ENCODE data around the gene FIBP. TPM values are rescaled to one million over a fixed set of nuclear protein-coding genes. Genes with fewer than 3 reads are reported as not detected.
"Not testable (repeated sequence)": the region's sequence is repeated elsewhere in the genome, so short reads cannot be mapped to it uniquely, and the experiment has no call there.

The FIBP gene
- total RNA-seq, 1 donor from 2014 or later: 110 TPM

DNA sequence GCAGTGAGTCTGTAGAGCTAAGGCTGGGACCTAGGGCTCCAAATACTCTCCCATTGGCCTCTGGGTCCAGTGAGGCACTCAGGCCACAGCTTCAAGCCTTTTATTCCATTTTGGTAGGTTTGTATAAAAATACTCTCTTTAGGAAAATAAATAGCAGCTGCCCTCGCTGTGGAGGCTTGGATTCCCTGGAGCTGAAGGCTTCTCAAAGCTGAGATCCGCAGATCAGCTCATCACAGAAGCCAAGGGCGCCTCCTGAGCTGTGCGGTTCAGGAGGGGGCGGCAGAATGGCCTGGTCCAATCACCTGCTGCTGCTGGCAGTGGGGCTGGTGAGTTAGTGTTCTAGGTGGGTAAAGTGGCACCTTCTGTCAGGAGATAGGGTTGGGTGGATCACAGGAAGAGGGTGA, 3.9 kb upstream of the FIBP start:
- Histone ChIP-seq H3K4me1 (ENCODE audit: control insufficient read depth in 3 of 3, insufficient read depth in 3 of 3, low read length in 3 of 3) (peaks cover 50 to 66% (median 52%) of the 10 kb centered on the region in 3 donors), H3K9ac (ENCODE audit: low read depth in 1 of 3, low read length in 3 of 3) (peak overlapping the region; percentile 82 to 96 (median 85)), H3K4me3 (ENCODE audit: low read length in 3 of 3) (peak overlapping the region; percentile 78 to 86 (median 82)), H3K27ac (ENCODE audit: low read depth, low read length) (peak overlapping the region; percentile 89)
- not testable (repeated sequence) for H3K36me3 ChIP-seq (ENCODE audit: control insufficient read depth in 3 of 3, insufficient read depth in 3 of 3, low read length in 3 of 3); H3K9me3 ChIP-seq (ENCODE audit: control insufficient read depth in 3 of 3, low read length in 3 of 3); H3K27me3 ChIP-seq (ENCODE audit: control insufficient read depth in 3 of 3, insufficient read depth in 3 of 3, low read length in 3 of 3)

DNA sequence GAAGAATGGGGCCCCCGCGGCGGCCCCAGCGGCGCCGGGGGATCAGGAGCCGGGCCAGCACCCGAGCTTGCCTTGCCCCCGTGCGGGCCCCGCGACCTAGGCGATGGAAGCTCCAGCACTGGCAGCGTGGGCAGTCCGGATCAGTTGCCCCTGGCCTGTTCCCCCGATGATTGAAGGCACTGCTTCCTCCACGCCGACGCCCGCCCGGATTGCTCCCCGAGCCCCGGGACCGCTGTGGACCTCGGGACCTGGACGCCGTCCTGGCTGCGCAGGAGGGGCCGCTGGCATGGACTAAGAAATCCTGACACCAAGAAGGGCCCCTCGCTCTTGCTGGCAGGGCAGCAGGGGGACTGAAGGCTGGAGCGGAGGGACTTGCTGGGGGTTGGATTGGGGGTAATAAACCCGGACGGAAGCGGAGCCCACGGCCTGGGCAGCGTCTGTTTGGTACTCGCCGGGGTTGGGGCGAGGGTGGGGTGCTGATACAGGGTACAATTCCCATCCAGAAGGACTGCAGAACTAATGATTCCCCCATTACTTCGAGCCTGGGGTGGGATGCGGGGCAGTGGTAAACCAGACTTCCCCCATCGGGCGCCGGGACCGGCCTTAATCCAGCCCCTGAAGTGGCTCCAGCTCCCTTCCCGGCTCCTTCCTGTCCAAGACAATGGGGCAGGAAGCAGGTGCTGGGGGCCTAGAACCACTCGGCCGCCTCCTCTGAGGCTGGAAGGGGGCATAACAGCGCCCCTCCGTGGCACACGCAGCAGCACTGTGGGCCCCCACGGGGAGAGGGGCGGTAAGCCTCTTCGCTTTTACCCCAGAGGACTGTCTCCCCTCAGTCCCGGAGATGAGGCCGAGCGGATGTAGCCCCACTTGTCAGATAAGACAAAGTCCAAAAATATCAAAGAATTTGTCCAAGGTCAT, 3.2 kb upstream of the FIBP start:
- peaks cover 50 to 71% (median 56%) of the 10 kb centered on the region in 3 donors for H3K4me1 ChIP-seq (ENCODE audit: control insufficient read depth in 3 of 3, insufficient read depth in 3 of 3, low read length in 3 of 3)
- peak overlapping the region; percentile 82 to 96 (median 85) for H3K9ac ChIP-seq (ENCODE audit: low read depth in 1 of 3, low read length in 3 of 3)
- peaks cover under 1 to 6% (median 5%) of the 10 kb centered on the region in 3 donors for H3K36me3 ChIP-seq (ENCODE audit: control insufficient read depth in 3 of 3, insufficient read depth in 3 of 3, low read length in 3 of 3)
- H3K27me3 ChIP-seq (ENCODE audit: control insufficient read depth in 3 of 3, insufficient read depth in 3 of 3, low read length in 3 of 3): no peaks in the 10 kb centered on the region
- peak overlapping the region; percentile 78 to 86 (median 82) for H3K4me3 ChIP-seq (ENCODE audit: low read length in 3 of 3)
- H3K27ac ChIP-seq (ENCODE audit: low read depth, low read length): peak overlapping the region; percentile 89
- no peaks in the 10 kb centered on the region for H3K9me3 ChIP-seq (ENCODE audit: control insufficient read depth in 3 of 3, low read length in 3 of 3)

DNA sequence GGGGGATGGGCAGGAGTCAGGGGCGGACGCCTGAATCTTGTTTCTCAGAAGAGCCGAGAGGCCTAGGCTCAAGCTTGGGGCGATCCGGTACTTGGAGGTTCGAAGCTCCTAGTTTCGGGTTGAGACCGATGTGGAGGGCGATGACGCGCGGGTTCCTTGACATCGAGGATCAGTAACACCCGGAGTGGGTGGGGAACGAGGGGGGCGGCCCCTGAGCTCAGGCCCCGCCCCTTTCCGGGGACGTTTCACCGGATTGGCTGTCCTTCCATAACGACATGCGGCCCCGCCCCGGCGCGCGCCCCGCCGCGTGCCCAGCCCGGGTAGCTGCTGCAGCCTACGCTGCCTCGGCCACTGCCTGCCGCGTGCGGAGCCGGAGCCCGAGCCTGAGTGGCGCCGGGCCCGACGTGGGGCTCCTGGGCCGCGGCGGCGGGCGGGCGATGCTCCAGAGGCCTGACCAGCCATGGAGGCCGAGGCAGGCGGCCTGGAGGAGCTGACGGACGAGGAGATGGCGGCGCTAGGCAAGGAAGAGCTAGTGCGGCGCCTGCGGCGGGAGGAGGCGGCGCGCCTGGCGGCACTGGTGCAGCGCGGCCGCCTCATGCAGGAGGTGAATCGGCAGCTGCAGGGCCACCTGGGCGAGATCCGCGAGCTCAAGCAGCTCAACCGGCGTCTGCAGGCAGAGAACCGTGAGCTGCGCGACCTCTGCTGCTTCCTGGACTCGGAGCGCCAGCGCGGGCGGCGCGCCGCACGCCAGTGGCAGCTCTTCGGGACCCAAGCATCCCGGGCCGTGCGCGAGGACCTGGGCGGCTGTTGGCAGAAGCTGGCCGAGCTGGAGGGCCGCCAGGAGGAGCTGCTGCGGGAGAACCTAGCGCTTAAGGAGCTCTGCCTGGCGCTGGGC, 2.3 kb upstream of the FIBP start, which contains the start of gene CCDC85B:
Gene CCDC85B (plus strand): TSS at position 350 of the 895 bp plus-strand sequence. CDS start 111 bp downstream, at position 461.
- Histone ChIP-seq H3K4me3 (ENCODE audit: low read length in 3 of 3) (peak within 1 kb of the TSS; percentile 82 to 86 (median 83)), H3K27me3 (ENCODE audit: control insufficient read depth in 3 of 3, insufficient read depth in 3 of 3, low read length in 3 of 3) (no peaks in the 10 kb centered on the region), H3K36me3 (ENCODE audit: control insufficient read depth in 3 of 3, insufficient read depth in 3 of 3, low read length in 3 of 3) (peaks cover 9 to 14% (median 12%) of the 10 kb centered on the region in 3 donors), H3K9me3 (ENCODE audit: control insufficient read depth in 3 of 3, low read length in 3 of 3) (no peaks in the 10 kb centered on the region), H3K4me1 (ENCODE audit: control insufficient read depth in 3 of 3, insufficient read depth in 3 of 3, low read length in 3 of 3) (peaks cover 50 to 71% (median 56%) of the 10 kb centered on the region in 3 donors), H3K9ac (ENCODE audit: low read depth in 1 of 3, low read length in 3 of 3) (peak within 1 kb of the TSS; percentile 85 to 96 (median 86)), H3K27ac (ENCODE audit: low read depth, low read length) (peak within 1 kb of the TSS; percentile 89)

DNA sequence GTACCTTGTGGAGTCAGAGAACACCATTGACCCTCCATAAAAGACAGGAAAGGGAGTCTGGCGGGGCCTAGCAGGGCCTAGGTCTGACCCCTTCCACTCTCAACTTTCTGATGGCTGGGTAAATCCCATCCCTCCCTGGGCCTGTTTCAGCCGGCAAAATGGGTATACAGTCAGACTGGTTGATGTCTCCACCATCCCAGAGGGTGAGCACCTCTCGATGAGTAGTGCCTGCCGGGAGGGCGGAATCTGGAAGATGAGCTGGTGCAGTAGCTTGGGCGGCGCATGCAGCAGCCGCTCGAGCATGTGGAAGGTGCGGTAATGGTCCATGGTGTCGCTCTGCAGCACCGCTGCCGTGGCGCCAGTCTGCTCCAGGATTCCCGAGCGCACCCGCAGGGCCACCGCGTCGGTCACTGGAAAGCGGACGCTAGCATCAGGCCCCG, 528 bp downstream of the FIBP start:
- H3K9ac ChIP-seq (ENCODE audit: low read depth in 1 of 3, low read length in 3 of 3): peak overlapping the region; percentile 84 to 87 (median 86)
- H3K4me1 ChIP-seq (ENCODE audit: control insufficient read depth in 3 of 3, insufficient read depth in 3 of 3, low read length in 3 of 3): peaks cover 45 to 62% (median 55%) of the 10 kb centered on the region in 3 donors
- H3K4me3 ChIP-seq (ENCODE audit: low read length in 3 of 3): peak overlapping the region; percentile 89 to 96 (median 92)
- H3K27me3 ChIP-seq (ENCODE audit: control insufficient read depth in 3 of 3, insufficient read depth in 3 of 3, low read length in 3 of 3): no peaks in the 10 kb centered on the region
- no peaks in the 10 kb centered on the region for H3K9me3 ChIP-seq (ENCODE audit: control insufficient read depth in 3 of 3, low read length in 3 of 3)
- H3K36me3 ChIP-seq (ENCODE audit: control insufficient read depth in 3 of 3, insufficient read depth in 3 of 3, low read length in 3 of 3): peaks cover 29 to 37% (median 34%) of the 10 kb centered on the region in 3 donors
- peak overlapping the region; percentile 89 for H3K27ac ChIP-seq (ENCODE audit: low read depth, low read length)

DNA sequence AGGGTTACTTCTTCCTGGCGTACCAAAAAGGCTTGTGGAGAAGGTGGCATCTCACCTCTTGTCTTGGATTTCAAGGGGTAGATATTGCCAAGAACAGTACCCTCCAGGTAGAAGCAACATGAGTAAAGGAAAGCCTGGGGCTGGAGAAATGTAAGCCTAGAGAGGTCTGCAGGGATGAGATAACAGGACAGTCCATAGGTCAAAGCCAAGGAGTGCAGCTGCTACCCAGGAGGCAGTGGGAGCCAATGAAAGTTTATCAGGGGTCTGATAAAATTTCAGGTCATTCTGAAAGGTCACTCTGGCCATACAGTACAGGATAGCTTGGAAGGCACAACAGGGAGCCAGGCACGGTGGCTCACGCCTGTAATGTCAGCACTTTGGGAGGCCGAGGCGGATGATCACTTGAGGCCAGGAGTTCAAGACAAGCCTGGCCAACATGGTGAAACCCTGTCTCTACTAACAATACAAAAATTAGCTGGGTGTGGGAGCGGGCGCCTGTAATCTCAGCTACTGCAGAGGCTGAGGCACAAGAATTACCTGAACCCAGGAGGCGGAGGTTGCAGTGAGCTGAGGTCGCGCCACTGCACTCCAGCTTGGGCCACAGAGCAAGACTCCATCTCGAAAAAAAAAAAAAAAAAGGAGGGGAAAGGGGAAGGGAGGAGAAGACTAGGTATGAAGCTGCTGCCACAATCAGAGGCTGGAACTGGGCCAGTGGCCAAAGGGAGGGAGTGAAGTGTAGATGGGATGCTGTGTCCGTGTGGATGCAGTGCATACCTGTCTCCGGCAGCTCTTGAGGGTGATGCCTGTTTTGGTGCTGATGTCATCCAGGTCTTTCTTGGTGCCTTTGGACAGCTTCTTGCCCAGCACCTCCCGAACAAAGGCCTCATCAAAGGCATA, 1.2 kb downstream of the FIBP start:
- H3K9me3 ChIP-seq (ENCODE audit: control insufficient read depth in 3 of 3, low read length in 3 of 3): no peaks in the 10 kb centered on the region
- H3K27ac ChIP-seq (ENCODE audit: low read depth, low read length): peak overlapping the region; percentile 89
- peaks cover 38 to 55% (median 48%) of the 10 kb centered on the region in 3 donors for H3K4me1 ChIP-seq (ENCODE audit: control insufficient read depth in 3 of 3, insufficient read depth in 3 of 3, low read length in 3 of 3)

DNA sequence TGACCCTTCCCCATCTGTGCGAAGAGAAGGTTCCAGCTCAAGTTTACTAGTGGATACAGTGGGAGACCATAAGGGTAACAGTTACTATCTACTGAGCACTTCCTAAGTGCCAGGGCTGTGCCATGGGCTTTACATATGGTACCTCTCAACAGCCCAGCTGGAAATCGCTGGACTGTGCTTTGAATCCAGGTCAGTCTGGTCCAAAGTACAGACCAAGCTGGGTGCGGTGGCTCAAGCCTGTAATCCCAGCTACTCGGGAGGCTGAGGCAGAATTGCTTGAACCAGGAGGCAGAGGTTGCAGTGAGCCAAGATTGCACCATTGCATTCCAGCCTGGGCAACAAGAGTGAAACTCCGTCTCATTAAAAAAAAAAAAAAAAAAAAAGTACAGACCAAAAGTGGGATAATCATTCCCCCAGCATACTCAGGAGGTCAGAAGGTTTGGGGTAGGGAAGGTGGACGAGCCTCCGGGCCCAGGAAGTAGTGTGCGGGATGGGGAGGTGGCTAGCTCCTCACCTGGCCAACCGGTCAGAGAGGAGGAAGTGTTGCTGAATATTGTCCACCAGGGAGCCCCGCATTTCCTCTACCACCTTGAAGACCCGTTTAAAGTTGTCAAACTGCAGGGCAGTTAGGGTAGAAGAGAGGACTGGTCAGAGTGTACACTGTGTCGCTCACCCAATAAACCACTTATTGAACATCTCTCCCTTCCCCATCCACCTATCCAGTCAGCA, 2.3 kb downstream of the FIBP start:
- Histone ChIP-seq H3K27ac (ENCODE audit: low read depth, low read length) (no peak overlapping the region), H3K27me3 (ENCODE audit: control insufficient read depth in 3 of 3, insufficient read depth in 3 of 3, low read length in 3 of 3) (no peaks in the 10 kb centered on the region), H3K9ac (ENCODE audit: low read depth in 1 of 3, low read length in 3 of 3) (no peak overlapping the region), H3K4me3 (ENCODE audit: low read length in 3 of 3) (no peak overlapping the region), H3K36me3 (ENCODE audit: control insufficient read depth in 3 of 3, insufficient read depth in 3 of 3, low read length in 3 of 3) (peaks cover 33 to 42% (median 34%) of the 10 kb centered on the region in 3 donors), H3K4me1 (ENCODE audit: control insufficient read depth in 3 of 3, insufficient read depth in 3 of 3, low read length in 3 of 3) (peaks cover 30 to 44% (median 39%) of the 10 kb centered on the region in 3 donors), H3K9me3 (ENCODE audit: control insufficient read depth in 3 of 3, low read length in 3 of 3) (no peaks in the 10 kb centered on the region)

More for the DNA sequence above, 1.2 kb downstream of the FIBP start:
- Histone ChIP-seq H3K36me3 (ENCODE audit: control insufficient read depth in 3 of 3, insufficient read depth in 3 of 3, low read length in 3 of 3) (peaks cover 33 to 42% (median 34%) of the 10 kb centered on the region in 3 donors), H3K9ac (ENCODE audit: low read depth in 1 of 3, low read length in 3 of 3) (peak overlapping the region; percentile 84 to 87 (median 86)), H3K27me3 (ENCODE audit: control insufficient read depth in 3 of 3, insufficient read depth in 3 of 3, low read length in 3 of 3) (no peaks in the 10 kb centered on the region), H3K4me3 (ENCODE audit: low read length in 3 of 3) (peak overlapping the region; percentile 89 to 96 (median 92))

DNA sequence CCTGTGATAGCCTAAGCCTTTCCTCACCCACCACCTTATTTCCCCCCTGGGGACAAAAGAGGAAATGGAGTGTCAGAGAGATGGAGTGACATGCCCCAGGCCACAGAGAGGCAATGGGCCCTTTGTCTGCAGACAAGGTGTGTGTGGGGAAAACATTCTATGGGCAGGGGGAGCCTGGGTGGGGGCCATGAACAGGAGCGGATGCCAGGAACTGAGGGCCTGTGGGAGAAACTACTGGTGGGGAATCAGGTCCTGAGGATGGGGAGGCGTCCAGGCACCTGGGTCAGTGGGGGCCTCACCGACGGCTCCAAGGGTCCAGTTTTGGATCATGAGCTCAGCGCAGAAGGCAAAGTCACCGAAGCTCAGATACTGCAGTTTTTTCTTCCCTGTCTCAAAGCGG, 3.0 kb downstream of the FIBP start:
- Histone ChIP-seq H3K27ac (ENCODE audit: low read depth, low read length) (no peak overlapping the region), H3K9me3 (ENCODE audit: control insufficient read depth in 3 of 3, low read length in 3 of 3) (no peaks in the 10 kb centered on the region), H3K9ac (ENCODE audit: low read depth in 1 of 3, low read length in 3 of 3) (peak overlapping the region in 1 of 3 donors; percentile 25), H3K4me3 (ENCODE audit: low read length in 3 of 3) (no peak overlapping the region), H3K4me1 (ENCODE audit: control insufficient read depth in 3 of 3, insufficient read depth in 3 of 3, low read length in 3 of 3) (peaks cover 28 to 39% (median 39%) of the 10 kb centered on the region in 3 donors), H3K36me3 (ENCODE audit: control insufficient read depth in 3 of 3, insufficient read depth in 3 of 3, low read length in 3 of 3) (peaks cover 33 to 42% (median 34%) of the 10 kb centered on the region in 3 donors), H3K27me3 (ENCODE audit: control insufficient read depth in 3 of 3, insufficient read depth in 3 of 3, low read length in 3 of 3) (no peaks in the 10 kb centered on the region)

DNA sequence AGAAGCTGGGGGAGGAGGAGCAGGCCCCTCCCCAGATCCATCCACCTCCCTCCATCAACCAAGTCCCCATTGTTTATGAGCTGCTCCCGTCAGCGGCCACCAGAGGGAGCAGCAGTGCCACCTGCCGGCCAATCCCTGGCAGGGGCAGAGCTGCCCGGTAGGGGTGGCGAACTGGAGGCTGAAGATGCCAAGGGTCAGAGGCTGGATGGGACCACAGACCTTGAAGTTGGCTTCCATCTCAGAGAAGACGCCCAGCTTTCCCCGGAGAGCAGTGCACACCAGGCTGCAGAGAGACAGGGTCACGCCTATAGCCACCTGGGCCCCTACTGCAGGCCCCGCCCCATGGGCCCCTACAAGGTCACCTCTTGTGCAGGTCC, 3.6 kb downstream of the FIBP start:
- H3K36me3 ChIP-seq (ENCODE audit: control insufficient read depth in 3 of 3, insufficient read depth in 3 of 3, low read length in 3 of 3): peaks cover 33 to 42% (median 34%) of the 10 kb centered on the region in 3 donors
- no peaks in the 10 kb centered on the region for H3K9me3 ChIP-seq (ENCODE audit: control insufficient read depth in 3 of 3, low read length in 3 of 3)
- H3K9ac ChIP-seq (ENCODE audit: low read depth in 1 of 3, low read length in 3 of 3): peak overlapping the region in 1 of 3 donors; percentile 40
- no peaks in the 10 kb centered on the region for H3K27me3 ChIP-seq (ENCODE audit: control insufficient read depth in 3 of 3, insufficient read depth in 3 of 3, low read length in 3 of 3)
- H3K4me1 ChIP-seq (ENCODE audit: control insufficient read depth in 3 of 3, insufficient read depth in 3 of 3, low read length in 3 of 3): peaks cover 23 to 34% (median 34%) of the 10 kb centered on the region in 3 donors
- no peak overlapping the region for H3K4me3 ChIP-seq (ENCODE audit: low read length in 3 of 3)
- no peak overlapping the region for H3K27ac ChIP-seq (ENCODE audit: low read depth, low read length)

Measured in skeletal muscle tissue (tissue), 4 donors.